Gastroesophageal sphincter (tissue), 4 donors: Measurements from ENCODE around the gene AKAP6. TPM values are rescaled to one million over a fixed set of nuclear protein-coding genes. Genes with fewer than 3 reads are reported as not detected.

Experiments
- ATAC-seq: fragments of 150-250 bp; one replicate; pipeline ENCODE4 v1.9.1; 2016; ENCODE audit warnings: mild to moderate bottlenecking, moderate library complexity
- H3K27ac ChIP-seq, 4 donors: fragments of 200-600 bp; sonication (generic) in 3 of 4; 1 replicate in 3 of 4; 2 replicates in 1 of 4; pipeline ENCODE4 v1.5.1; 2016 to 2019
- H3K27me3 ChIP-seq: fragments of 200-600 bp; sonication (generic); one replicate; pipeline ENCODE4 v1.5.1; 2019
- H3K36me3 ChIP-seq, 2 donors: fragments of 200-600 bp; sonication (generic); one replicate each; pipeline ENCODE4 v1.5.1; 2019; ENCODE audit warnings: control low read depth in 1 of 2
- H3K4me1 ChIP-seq, 3 donors: fragments of 200-600 bp; sonication (generic); 1 replicate in 2 of 3; 2 replicates in 1 of 3; pipeline ENCODE4 v1.5.1; 2016 to 2019; ENCODE audit warnings: control low read depth in 2 of 3
- H3K4me3 ChIP-seq, 2 donors: fragments of 200-600 bp; sonication (generic); one replicate each; pipeline ENCODE4 v1.5.1; 2019; ENCODE audit warnings: mild to moderate bottlenecking in 1 of 2, moderate library complexity in 1 of 2
- H3K9me3 ChIP-seq, 3 donors: fragments of 200-600 bp; sonication (generic); one replicate each; pipeline ENCODE4 v1.5.1; 2017 to 2019; ENCODE audit warnings: control low read depth in 2 of 3
- EP300 ChIP-seq: sonication (generic); formaldehyde crosslinking; IDR thresholded peaks from one replicate; pipeline ENCODE4 v1.6.1; 2017; ENCODE audit warnings: antibody characterized with exemption, mild to moderate bottlenecking
- POLR2A ChIP-seq, 2 donors: fragments of 450-650 bp; IDR thresholded peaks; one replicate each; pipeline ENCODE4 v1.6.1; 2017; ENCODE audit warnings: antibody characterized with exemption in 2 of 2, mild to moderate bottlenecking in 2 of 2, moderate library complexity in 1 of 2
- POLR2AphosphoS5 ChIP-seq: sonication (generic); formaldehyde crosslinking; IDR thresholded peaks from one replicate; pipeline ENCODE4 v1.6.1; 2017; ENCODE audit warnings: antibody characterized with exemption
- WGBS, 2 donors: methylation state at CpG; one replicate each; pipeline ENCODE4 v1.1.5; 2018; ENCODE audit warnings: low coverage in 1 of 2; 5-methylcytosine and 5-hydroxymethylcytosine counted together
- total RNA-seq, 4 donors: library from RNA; depleted of rRNA; stranded (reverse); fragments of >200 nt; gene quantifications; one replicate each; pipeline ENCODE4 v1.1.0, GENCODE V29; 2016
- TF ChIP-seq, protein P1 (sequence below), 4 experiments: fragments of 200-600 bp in 2 of 4; fragments of 450-650 bp in 2 of 4; sonication (generic) in 1 of 4; IDR thresholded peaks; one replicate each; pipeline ENCODE4 v1.5.1; 2017 to 2019; ENCODE audit warnings: antibody characterized with exemption in 4 of 4, mild to moderate bottlenecking in 2 of 4, moderate library complexity in 2 of 4

Gene AKAP6
- total RNA-seq, 4 donors from 2014 or later, result 33.1 to 65.4 (median 45.0) TPM

DNA sequence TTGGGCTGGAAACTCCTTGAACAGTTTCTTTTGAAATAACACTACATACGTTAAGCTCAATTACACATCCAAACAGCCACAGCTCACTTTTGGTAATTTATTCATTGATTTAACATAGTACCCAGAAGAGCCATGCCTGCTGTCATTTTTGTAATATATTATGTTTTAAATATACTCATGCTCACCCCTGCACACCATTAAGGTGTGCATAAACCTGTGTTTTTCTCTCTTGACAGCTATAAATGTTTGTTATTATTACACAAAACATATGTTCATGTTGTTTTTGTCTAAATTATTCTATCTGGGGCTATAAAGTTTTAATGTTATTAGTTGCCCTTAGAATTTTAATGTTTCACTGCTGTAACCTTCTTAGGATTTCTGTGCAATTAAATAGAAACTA, 296.1 kb downstream of the AKAP6 start:
- Histone ChIP-seq H3K9me3 (no peaks in the 10 kb centered on the region), H3K4me3 (no peak overlapping the region), H3K36me3 (no peaks in the 10 kb centered on the region), H3K27ac (no peak overlapping the region), H3K27me3 (no peaks in the 10 kb centered on the region), H3K4me1 (no peaks in the 10 kb centered on the region)
- 38 to 100% methylated on average over 1 of the region's 1 CpG for WGBS, 2 donors
- ATAC-seq, result no peak
- TF ChIP-seq POLR2AphosphoS5, result no peak
- no peak for TF ChIP-seq POLR2A (IDR thresholded peaks at IDR 0.05)
- no peak for TF ChIP-seq EP300
- TF ChIP-seq, protein P1, sequence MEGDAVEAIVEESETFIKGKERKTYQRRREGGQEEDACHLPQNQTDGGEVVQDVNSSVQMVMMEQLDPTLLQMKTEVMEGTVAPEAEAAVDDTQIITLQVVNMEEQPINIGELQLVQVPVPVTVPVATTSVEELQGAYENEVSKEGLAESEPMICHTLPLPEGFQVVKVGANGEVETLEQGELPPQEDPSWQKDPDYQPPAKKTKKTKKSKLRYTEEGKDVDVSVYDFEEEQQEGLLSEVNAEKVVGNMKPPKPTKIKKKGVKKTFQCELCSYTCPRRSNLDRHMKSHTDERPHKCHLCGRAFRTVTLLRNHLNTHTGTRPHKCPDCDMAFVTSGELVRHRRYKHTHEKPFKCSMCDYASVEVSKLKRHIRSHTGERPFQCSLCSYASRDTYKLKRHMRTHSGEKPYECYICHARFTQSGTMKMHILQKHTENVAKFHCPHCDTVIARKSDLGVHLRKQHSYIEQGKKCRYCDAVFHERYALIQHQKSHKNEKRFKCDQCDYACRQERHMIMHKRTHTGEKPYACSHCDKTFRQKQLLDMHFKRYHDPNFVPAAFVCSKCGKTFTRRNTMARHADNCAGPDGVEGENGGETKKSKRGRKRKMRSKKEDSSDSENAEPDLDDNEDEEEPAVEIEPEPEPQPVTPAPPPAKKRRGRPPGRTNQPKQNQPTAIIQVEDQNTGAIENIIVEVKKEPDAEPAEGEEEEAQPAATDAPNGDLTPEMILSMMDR (IDR thresholded peaks at IDR 0.05), result no peak

DNA sequence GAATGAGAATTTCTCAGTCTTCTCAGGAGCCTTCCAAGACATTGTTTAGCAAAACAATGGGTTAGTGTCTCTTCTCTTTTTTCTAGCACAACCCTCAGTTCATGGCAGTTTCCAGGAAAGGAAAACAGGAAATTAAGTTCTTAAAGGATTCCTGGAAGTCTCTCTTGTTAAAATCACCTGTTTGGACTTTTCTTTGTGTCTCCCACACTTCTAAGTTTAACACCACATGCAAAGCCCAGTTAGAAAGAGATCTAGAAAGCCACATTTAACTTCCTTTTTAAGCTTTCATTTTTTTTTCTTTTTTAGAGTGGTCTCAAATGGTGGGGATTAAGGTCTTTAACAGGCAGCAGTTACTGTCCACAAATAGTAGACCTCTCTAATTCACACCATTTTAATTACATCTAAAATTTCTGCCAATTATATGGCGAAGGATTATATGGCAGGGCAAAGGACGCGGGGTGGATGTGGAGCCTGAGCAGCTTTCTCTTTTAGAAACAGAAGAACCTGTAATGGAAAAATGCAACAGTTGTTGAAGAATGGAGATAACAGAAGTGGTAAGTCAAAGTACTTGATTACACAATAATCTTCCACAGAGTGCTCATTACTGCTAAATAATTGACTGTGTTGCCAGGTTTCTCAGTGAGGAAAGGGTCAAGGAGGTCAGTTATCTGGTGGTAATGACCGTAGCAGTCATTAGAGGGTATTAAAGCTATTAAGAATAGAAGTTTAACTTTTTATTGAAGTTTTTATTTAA, 298.6 kb downstream of the AKAP6 start:
- 95 to 96% methylated on average over 4 of the region's 4 CpGs for WGBS, 2 donors
- H3K36me3 ChIP-seq, result no peaks in the 10 kb centered on the region
- H3K27me3 ChIP-seq, result no peaks in the 10 kb centered on the region
- H3K4me3 ChIP-seq, result no peak overlapping the region
- no peak for ATAC-seq
- TF ChIP-seq POLR2A (IDR thresholded peaks at IDR 0.05) (no peak), EP300 (no peak)
- no peaks in the 10 kb centered on the region for H3K4me1 ChIP-seq
- no peaks in the 10 kb centered on the region for H3K9me3 ChIP-seq
- no peak overlapping the region for H3K27ac ChIP-seq

DNA sequence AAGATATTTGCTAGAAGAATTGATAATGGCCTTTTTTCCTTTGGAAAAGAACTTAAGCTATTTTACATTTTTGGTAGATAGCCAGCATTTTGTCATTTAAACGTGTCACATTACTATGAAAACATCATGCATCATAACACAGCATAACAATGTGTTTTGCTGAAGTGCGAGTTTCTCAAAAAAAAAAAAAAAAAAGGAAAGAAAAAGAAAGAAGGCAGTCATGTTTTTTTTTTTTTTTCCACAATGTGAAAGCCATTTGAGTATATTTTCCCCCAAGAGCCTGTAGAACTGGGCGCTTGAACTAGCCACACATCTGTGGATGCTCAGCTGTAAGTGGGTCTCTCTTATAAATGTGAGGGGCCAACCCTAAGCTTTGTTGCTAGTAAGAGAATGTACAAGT, 300.1 kb downstream of the AKAP6 start:
- no peak for ATAC-seq
- no peak overlapping the region for H3K27ac ChIP-seq

DNA sequence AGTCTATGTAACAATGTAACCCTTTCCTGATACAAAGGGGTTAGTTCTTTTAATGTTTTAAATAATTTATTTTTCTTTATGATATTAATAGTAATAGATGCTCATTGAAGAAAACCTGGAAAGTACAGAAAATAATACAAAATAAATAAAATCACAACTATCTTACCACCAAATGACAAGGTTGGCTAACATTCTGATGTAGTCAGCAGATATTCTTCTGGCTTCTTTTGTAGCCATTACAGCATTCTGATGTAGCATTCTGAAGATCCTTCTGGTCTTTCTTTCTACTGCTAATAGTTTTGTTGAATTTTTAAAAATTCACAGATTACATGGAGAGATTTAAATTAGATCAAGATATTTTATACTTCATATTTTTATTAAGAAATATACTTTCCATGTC, 301.6 kb downstream of the AKAP6 start:
- Histone ChIP-seq H3K27ac (no peak overlapping the region), H3K36me3 (no peaks in the 10 kb centered on the region), H3K27me3 (no peaks in the 10 kb centered on the region), H3K4me3 (no peak overlapping the region), H3K9me3 (no peaks in the 10 kb centered on the region), H3K4me1 (peaks cover 0 to 15% (median 2%) of the 10 kb centered on the region in 3 donors)
- no peak for ATAC-seq
- TF ChIP-seq, protein P1 (IDR thresholded peaks at IDR 0.05), result no peak

More for the DNA sequence above, 300.1 kb downstream of the AKAP6 start:
- Histone ChIP-seq H3K27me3 (no peaks in the 10 kb centered on the region), H3K4me3 (no peak overlapping the region), H3K9me3 (no peaks in the 10 kb centered on the region), H3K4me1 (no peaks in the 10 kb centered on the region), H3K36me3 (no peaks in the 10 kb centered on the region)
- 53 to 72% methylated on average over 3 of the region's 3 CpGs for WGBS, 2 donors
- TF ChIP-seq POLR2AphosphoS5 (no peak), POLR2A (IDR thresholded peaks at IDR 0.05) (no peak)
- TF ChIP-seq, protein P1 (IDR thresholded peaks at IDR 0.05), result no peak

DNA sequence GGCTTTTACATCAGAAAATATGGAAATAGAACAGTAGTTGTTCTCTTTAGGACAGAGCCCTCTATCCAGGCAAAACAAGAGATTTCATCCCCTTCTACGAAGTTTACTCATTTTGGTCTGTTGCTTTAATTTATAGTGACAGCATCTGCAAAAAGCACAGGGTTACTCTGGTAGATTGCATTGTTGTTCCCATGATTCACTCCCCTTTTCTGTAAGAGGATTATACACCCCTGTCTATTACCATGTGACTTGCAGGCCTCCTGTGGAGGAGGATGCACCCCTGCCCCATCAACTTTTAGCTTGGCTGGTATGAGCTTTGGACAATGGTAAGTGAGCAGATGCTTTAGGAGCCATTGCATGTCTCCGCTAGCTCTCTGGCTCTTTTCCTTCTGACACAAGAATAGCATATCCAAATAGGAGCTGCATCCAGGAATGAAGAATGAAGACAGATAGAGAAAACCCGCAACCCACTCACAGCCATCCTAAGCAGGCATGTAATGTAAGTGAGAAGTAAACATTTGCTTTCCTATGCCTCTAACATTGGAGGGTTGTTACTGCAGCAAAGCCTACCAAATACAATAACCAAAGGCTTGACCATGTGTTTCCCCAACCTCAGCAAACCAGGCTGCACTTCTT, 304.2 kb downstream of the AKAP6 start:
- no peak overlapping the region for H3K4me3 ChIP-seq

More for the DNA sequence above, 304.2 kb downstream of the AKAP6 start:
- TF ChIP-seq POLR2A (IDR thresholded peaks at IDR 0.05) (no peak), EP300 (no peak), POLR2AphosphoS5 (no peak)
- TF ChIP-seq, protein P1 (IDR thresholded peaks at IDR 0.05), result no peak
- Histone ChIP-seq H3K27me3 (no peaks in the 10 kb centered on the region), H3K4me1 (peaks cover 0 to 17% (median 2%) of the 10 kb centered on the region in 3 donors), H3K36me3 (no peaks in the 10 kb centered on the region), H3K9me3 (no peaks in the 10 kb centered on the region), H3K27ac (no peak overlapping the region)
- ATAC-seq, result no peak
- 96 to 100% methylated on average over 1 to 2 of the region's 3 CpGs for WGBS, 2 donors
